ENCODE results near the gene PLSCR3. TPM values are rescaled to one million over a fixed set of nuclear protein-coding genes. Genes with fewer than 3 reads are reported as not detected.

PLSCR3 gene
- total RNA-seq, 4 donors from 2014 or later = 13.2 to 32.4 (median 18.4) TPM

DNA sequence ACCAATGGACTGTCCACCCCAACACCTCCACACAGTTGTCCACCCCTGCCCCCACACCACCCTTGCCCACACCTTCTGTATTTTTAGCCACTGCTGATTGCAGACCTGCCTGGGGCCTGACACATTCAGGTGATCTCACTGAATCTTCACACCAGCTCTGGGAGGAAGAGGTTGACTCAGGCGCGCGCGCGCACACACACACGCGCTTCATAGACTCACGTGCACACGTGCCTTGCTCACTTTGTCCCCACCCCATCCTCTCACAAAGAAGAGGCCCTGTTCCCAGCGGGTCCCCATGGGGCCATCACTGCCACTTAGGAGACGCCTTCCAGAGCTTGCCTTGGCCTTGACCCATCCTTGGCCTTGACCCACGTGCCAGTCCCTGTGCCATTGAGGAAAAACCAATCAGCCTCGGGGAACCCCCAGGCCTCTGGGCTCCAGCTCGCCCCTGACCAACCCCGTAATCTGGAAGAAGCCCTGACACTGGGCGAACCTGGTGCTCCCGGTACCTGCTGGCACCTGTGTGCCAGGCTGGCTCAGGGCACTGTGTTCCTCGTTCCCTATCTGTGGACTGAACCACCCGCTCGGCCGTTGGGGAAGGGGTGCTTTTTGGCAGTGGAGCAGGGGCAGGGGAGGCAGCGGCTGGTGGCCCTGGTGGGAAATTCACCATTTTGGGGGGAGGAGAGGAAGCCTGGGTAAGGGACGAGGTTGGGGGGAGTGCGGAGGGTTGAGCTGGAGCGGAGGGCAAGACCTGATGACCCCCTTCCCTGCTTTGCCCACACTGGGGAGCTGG, 16.5 kb upstream of the PLSCR3 start:
- Histone ChIP-seq H3K9me3 (no peaks in the 10 kb centered on the region), H3K4me1 (peaks cover 0 to 5% (median 2%) of the 10 kb centered on the region in 4 donors), H3K27ac (no peak overlapping the region), H3K36me3 (no peaks in the 10 kb centered on the region), H3K27me3 (peaks cover 6% of the 10 kb centered on the region), H3K4me3 (no peak overlapping the region)
- DNase-seq = no peak
- intact Hi-C loops (cut with DNase I; ENCODE audit: low total_unique reads) (no loop called here), in situ Hi-C loops (cut with MboI; ENCODE audit: low pct_ligation_motif_present in 1 of 4, low pct_unique_long_range_greater_than_20kb in 1 of 4, low sequenced_read_pairs in 3 of 4) (no loop called here)
- WGBS, 2 donors (ENCODE audit: low coverage in 1 of 2) = 82% methylated on average over 24 of the region's 25 CpGs; no CpG with 5 or more reads in 1 of the 2 donors
- TF ChIP-seq, protein P1, sequence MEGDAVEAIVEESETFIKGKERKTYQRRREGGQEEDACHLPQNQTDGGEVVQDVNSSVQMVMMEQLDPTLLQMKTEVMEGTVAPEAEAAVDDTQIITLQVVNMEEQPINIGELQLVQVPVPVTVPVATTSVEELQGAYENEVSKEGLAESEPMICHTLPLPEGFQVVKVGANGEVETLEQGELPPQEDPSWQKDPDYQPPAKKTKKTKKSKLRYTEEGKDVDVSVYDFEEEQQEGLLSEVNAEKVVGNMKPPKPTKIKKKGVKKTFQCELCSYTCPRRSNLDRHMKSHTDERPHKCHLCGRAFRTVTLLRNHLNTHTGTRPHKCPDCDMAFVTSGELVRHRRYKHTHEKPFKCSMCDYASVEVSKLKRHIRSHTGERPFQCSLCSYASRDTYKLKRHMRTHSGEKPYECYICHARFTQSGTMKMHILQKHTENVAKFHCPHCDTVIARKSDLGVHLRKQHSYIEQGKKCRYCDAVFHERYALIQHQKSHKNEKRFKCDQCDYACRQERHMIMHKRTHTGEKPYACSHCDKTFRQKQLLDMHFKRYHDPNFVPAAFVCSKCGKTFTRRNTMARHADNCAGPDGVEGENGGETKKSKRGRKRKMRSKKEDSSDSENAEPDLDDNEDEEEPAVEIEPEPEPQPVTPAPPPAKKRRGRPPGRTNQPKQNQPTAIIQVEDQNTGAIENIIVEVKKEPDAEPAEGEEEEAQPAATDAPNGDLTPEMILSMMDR (IDR thresholded peaks at IDR 0.05) = no peak
- no peak for TF ChIP-seq EP300 (IDR thresholded peaks at IDR 0.05; ENCODE audit: low read depth)
- TF ChIP-seq POLR2AphosphoS5 (IDR thresholded peaks at IDR 0.05) = no peak
- TF ChIP-seq POLR2A (IDR thresholded peaks at IDR 0.05) = no peak

DNA sequence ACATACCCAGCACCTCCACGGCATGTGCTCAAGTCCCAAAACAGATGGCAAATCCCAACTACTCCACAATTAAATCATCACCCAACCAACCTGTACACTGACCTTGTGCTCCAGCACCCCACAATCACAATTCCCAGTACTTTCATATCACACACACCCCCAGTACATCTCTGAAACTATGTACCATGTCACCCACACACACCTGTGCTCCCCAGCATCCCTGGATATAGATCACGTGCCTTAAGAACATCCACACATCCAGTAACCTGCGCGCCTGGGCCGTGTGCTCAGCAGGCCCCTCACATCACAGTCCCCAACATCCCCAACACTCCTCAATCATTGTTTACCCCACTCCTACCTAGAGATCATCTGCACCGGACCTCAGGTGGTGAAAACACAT, 15.4 kb upstream of the PLSCR3 start:
- Histone ChIP-seq H3K4me1 (peaks cover 0 to 16% (median 11%) of the 10 kb centered on the region in 4 donors), H3K36me3 (no peaks in the 10 kb centered on the region), H3K4me3 (no peak overlapping the region), H3K27ac (no peak overlapping the region), H3K9me3 (no peaks in the 10 kb centered on the region), H3K27me3 (peaks cover 17% of the 10 kb centered on the region)
- DNase-seq = no peak
- WGBS, 2 donors (ENCODE audit: low coverage in 1 of 2) = 87 to 93% methylated on average over 4 to 6 of the region's 6 CpGs
- TF ChIP-seq, protein P1 (IDR thresholded peaks at IDR 0.05) = no peak
- TF ChIP-seq POLR2A (IDR thresholded peaks at IDR 0.05) = no peak
- no peak for TF ChIP-seq POLR2AphosphoS5 (IDR thresholded peaks at IDR 0.05)
- TF ChIP-seq EP300 (IDR thresholded peaks at IDR 0.05; ENCODE audit: low read depth) = no peak
- in situ Hi-C loops (cut with MboI; ENCODE audit: low pct_ligation_motif_present in 1 of 4, low pct_unique_long_range_greater_than_20kb in 1 of 4, low sequenced_read_pairs in 3 of 4) = no loop called here
- intact Hi-C loops (cut with DNase I; ENCODE audit: low total_unique reads) = no loop called here

DNA sequence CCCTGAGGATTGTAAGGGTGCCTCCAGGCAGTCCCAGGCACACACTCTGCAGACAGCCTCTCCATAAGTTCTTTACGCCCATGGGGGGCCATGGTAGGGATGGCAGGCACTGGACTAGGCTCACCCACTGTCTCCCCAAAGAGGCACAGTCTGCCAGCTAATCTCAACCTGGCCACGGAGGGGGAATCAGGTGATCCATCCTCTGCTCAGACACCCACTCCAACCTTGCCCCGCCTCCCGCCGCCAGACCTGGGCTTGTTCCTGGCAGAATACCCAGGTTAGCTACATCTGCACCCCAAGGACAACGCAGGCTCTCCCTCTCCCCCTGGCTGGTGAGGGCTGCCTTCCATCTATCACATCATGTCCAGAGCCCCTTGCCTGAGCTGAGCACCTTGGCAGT, 14.5 kb upstream of the PLSCR3 start:
- H3K9me3 ChIP-seq = no peaks in the 10 kb centered on the region
- H3K4me3 ChIP-seq = no peak overlapping the region
- in situ Hi-C loops (cut with MboI; ENCODE audit: low pct_ligation_motif_present in 1 of 4, low pct_unique_long_range_greater_than_20kb in 1 of 4, low sequenced_read_pairs in 3 of 4) = no loop called here
- peaks cover 0 to 16% (median 11%) of the 10 kb centered on the region in 4 donors for H3K4me1 ChIP-seq
- 77% methylated on average over 6 of the region's 6 CpGs; no CpG with 5 or more reads in 1 of the 2 donors for WGBS, 2 donors (ENCODE audit: low coverage in 1 of 2)
- no peaks in the 10 kb centered on the region for H3K36me3 ChIP-seq
- TF ChIP-seq, protein P1 (IDR thresholded peaks at IDR 0.05) = no peak
- TF ChIP-seq POLR2A (IDR thresholded peaks at IDR 0.05) = no peak
- no peak for TF ChIP-seq EP300 (IDR thresholded peaks at IDR 0.05; ENCODE audit: low read depth)
- TF ChIP-seq POLR2AphosphoS5 (IDR thresholded peaks at IDR 0.05) = no peak
- H3K27ac ChIP-seq = no peak overlapping the region
- intact Hi-C loops (cut with DNase I; ENCODE audit: low total_unique reads) = no loop called here
- no peak for DNase-seq
- peaks cover 17% of the 10 kb centered on the region for H3K27me3 ChIP-seq

DNA sequence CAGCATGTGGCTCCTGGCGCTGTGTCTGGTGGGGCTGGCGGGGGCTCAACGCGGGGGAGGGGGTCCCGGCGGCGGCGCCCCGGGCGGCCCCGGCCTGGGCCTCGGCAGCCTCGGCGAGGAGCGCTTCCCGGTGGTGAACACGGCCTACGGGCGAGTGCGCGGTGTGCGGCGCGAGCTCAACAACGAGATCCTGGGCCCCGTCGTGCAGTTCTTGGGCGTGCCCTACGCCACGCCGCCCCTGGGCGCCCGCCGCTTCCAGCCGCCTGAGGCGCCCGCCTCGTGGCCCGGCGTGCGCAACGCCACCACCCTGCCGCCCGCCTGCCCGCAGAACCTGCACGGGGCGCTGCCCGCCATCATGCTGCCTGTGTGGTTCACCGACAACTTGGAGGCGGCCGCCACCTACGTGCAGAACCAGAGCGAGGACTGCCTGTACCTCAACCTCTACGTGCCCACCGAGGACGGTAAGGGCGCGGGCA, 14.0 kb upstream of the PLSCR3 start:
- in situ Hi-C loops (cut with MboI; ENCODE audit: low pct_ligation_motif_present in 1 of 4, low pct_unique_long_range_greater_than_20kb in 1 of 4, low sequenced_read_pairs in 3 of 4) (no loop called here), intact Hi-C loops (cut with DNase I; ENCODE audit: low total_unique reads) (no loop called here)
- no peaks in the 10 kb centered on the region for H3K36me3 ChIP-seq
- H3K27me3 ChIP-seq = peaks cover 17% of the 10 kb centered on the region
- TF ChIP-seq POLR2A (IDR thresholded peaks at IDR 0.05) = no peak
- no peak for TF ChIP-seq POLR2AphosphoS5 (IDR thresholded peaks at IDR 0.05)
- no peak for TF ChIP-seq EP300 (IDR thresholded peaks at IDR 0.05; ENCODE audit: low read depth)
- TF ChIP-seq, protein P1 (IDR thresholded peaks at IDR 0.05) = no peak
- H3K9me3 ChIP-seq = no peaks in the 10 kb centered on the region
- H3K4me3 ChIP-seq = no peak overlapping the region
- H3K4me1 ChIP-seq = peaks cover 0 to 17% (median 11%) of the 10 kb centered on the region in 4 donors
- 53 to 82% methylated on average over 3 to 17 of the region's 58 CpGs for WGBS, 2 donors (ENCODE audit: low coverage in 1 of 2)
- no peak overlapping the region for H3K27ac ChIP-seq
- no peak for DNase-seq
